ENCODE data around the gene NOTCH4. TPM values are rescaled to one million over a fixed set of nuclear protein-coding genes. Genes with fewer than 3 reads are reported as not detected.
A peak's percentile ranks its signal among the peaks of the same experiment; 100 is the strongest.

The NOTCH4 gene
- total and polyA plus RNA-seq, 7 donors = 1.2 to 23.0 (median 5.4) TPM

DNA sequence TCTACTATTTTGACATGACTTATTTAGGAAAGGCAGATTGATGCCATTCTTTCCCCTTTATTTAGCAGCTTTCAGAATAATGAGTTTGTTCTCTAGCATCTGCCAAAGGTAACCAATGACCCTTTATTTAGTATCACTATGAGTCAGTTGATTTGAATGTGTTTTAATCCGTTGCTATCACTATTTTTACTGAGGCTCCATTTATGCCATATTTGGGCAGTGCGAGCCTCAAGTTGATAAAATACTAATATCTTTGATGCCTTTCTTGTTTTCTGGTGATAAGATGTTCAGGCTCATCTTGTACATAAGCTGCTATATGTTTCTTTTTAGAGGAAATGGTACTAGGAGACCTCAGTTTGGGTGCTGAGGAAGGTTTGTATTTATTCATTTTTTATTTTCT lies 15.6 kb upstream of the NOTCH4 start:
- Histone ChIP-seq H3K27ac (no peak overlapping the region), H3K9me3 (no peaks in the 10 kb centered on the region), H3K36me3 (no peaks in the 10 kb centered on the region), H3K4me3 (no peak overlapping the region), H3K27me3 (no peaks in the 10 kb centered on the region), H3K4me1 (peaks cover 0 to 4% (median 2%) of the 10 kb centered on the region in 4 donors)
- no peak for TF ChIP-seq CTCF (IDR thresholded peaks at IDR 0.05)
- TF ChIP-seq EP300 (IDR thresholded peaks at IDR 0.05) = no peak
- TF ChIP-seq POLR2AphosphoS5 (IDR thresholded peaks at IDR 0.05) = no peak
- no peak for TF ChIP-seq POLR2A (IDR thresholded peaks at IDR 0.05)
- DNase-seq = no peak
- intact Hi-C loops (cut with DNase I) = no loop called here
- WGBS, 2 donors = 82 to 83% methylated on average over 2 of the region's 2 CpGs

DNA sequence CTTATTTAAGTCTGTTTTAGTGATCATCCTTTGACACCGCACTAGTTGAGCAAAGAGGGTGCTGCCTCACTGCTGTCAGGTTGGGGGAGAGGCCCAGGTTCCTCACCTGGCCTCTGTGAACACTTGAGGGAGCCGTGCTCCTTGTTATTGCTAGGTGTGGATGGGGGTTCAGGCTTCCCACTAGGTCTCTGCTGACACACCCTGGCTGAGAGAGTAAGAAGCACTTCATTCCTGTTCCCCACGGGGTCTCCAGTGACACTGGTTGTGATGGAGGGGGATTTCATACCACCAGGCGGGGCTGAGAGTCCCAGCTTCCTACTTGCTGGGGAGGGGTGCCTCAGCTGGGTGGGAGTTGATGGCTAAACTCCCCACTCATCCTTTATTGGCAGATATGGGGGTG lies 11.1 kb upstream of the NOTCH4 start:
- H3K27ac ChIP-seq = peak overlapping the region in 2 of 4 donors; percentile 10 to 42

DNA sequence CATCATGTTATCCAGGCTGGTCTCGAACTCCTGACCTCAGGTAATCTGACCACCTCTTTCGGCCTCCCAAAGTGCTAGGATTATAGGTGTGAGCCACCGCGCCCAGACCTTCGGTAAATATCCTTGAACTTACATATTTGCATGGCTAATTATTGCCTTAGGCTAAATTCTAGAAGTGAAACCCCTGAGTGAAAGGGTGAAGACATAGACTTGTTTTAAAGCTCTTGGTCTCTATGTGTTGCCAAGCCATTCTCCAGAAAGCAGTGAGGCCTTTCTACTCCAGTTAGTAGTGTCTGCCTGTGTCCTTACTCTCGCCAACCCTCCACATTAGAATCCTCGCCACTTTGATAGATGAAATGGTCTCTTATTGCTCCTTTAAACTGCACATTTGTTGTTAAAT lies 2.6 kb upstream of the NOTCH4 start:
- TF ChIP-seq EP300 (IDR thresholded peaks at IDR 0.05) (no peak), CTCF (IDR thresholded peaks at IDR 0.05) (no peak), POLR2AphosphoS5 (IDR thresholded peaks at IDR 0.05) (no peak), POLR2A (IDR thresholded peaks at IDR 0.05) (no peak)
- DNase-seq = no peak
- no peaks in the 10 kb centered on the region for H3K9me3 ChIP-seq
- no peak overlapping the region for H3K27ac ChIP-seq
- H3K4me3 ChIP-seq = no peak overlapping the region
- H3K27me3 ChIP-seq = no peaks in the 10 kb centered on the region
- intact Hi-C loops (cut with DNase I) = no loop called here
- 87% methylated on average over 7 of the region's 7 CpGs for WGBS, 2 donors
- no peaks in the 10 kb centered on the region for H3K4me1 ChIP-seq
- H3K36me3 ChIP-seq = no peaks in the 10 kb centered on the region

More for the DNA sequence above, 11.1 kb upstream of the NOTCH4 start:
- no peak for DNase-seq
- WGBS, 2 donors = 49 to 59% methylated on average over 4 of the region's 4 CpGs
- no peaks in the 10 kb centered on the region for H3K27me3 ChIP-seq
- H3K9me3 ChIP-seq = no peaks in the 10 kb centered on the region
- H3K4me1 ChIP-seq = no peaks in the 10 kb centered on the region
- TF ChIP-seq EP300 (IDR thresholded peaks at IDR 0.05) (no peak), POLR2AphosphoS5 (IDR thresholded peaks at IDR 0.05) (no peak), CTCF (IDR thresholded peaks at IDR 0.05) (no peak), POLR2A (IDR thresholded peaks at IDR 0.05) (no peak)
- no peak overlapping the region for H3K4me3 ChIP-seq
- H3K36me3 ChIP-seq = no peaks in the 10 kb centered on the region
- intact Hi-C loops (cut with DNase I) = no loop called here

GRCh38 chr6:32224696-32225095 lies 829 bp upstream of the NOTCH4 start:
- 66 to 73% methylated on average over 2 of the region's 2 CpGs for WGBS, 2 donors
- intact Hi-C loops (cut with DNase I) = no loop called here
- no peak overlapping the region for H3K27ac ChIP-seq

More at GRCh38 chr6:32224696-32225095, 829 bp upstream of the NOTCH4 start:
- Histone ChIP-seq H3K4me1 (no peaks in the 10 kb centered on the region), H3K27me3 (peaks cover 0 to 5% (median 0%) of the 10 kb centered on the region in 3 donors), H3K36me3 (no peaks in the 10 kb centered on the region), H3K9me3 (no peaks in the 10 kb centered on the region), H3K4me3 (no peak overlapping the region)
- DNase-seq = no peak
- no peak for TF ChIP-seq CTCF (IDR thresholded peaks at IDR 0.05)
